B cell (primary cell): ENCODE data around the gene NME1.

ENCODE experiments used
- CTCF ChIP-seq: fragments of 200-600 bp; IDR thresholded peaks from one replicate; pipeline ENCODE4 v1.8.0; 2022; ENCODE audit warnings: antibody characterized with exemption, mild to moderate bottlenecking
- EZH2 ChIP-seq: IDR thresholded peaks from 2 replicates; pipeline ENCODE4 v1.6.1; 2012; ENCODE audit warnings: borderline replicate concordance, low read depth, mild to moderate bottlenecking, moderate library complexity, low read length; ENCODE audit not compliant: insufficient read depth, poor library complexity, severe bottlenecking

GRCh38 chr17:51153210-51154072 is at the start of gene NME1:
- TF ChIP-seq CTCF: peak; percentile 86
- no peak for TF ChIP-seq EZH2
